ENCODE data around the gene PLOD1. TPM values are rescaled to one million over a fixed set of nuclear protein-coding genes. Genes with fewer than 3 reads are reported as not detected.

The PLOD1 gene
- total and polyA plus RNA-seq, 2 of the 13 experiments (the other 11 are each of a cell fraction or from before 2014, with no cell fraction given): 70.1 to 318 TPM

DNA sequence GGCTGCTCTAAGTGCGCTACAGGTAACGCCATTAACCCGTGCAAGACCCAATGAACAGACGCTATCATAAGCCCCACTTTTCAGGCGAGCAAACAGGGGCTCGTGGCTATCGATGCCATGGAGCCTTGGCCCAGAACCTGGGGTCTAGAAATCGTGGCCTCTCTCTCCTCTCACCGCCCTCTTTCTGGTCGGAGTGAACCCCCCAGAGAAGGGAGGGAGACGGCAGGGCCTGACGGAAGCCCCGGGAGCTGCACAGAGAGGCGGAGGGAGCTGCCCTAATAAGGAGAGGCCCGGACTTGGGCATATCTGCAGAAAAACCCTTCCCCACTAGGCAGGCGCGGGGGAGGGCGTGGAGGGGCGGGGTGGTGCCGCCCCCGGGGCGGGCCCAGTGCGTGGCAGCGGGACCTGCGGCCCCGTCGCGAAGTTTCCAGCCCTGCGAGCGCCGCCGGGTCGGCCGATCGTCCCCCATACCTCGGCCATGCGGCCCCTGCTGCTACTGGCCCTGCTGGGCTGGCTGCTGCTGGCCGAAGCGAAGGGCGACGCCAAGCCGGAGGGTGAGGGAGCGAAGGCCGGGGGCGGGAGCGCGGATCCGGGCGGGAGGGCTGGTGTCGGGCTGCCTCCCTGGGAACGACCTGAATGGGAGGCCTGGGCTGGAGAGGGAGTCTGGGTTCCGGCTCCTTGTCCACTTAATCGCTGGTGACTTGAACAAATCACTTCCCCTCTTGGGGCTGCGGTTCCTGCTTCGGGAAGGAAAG is at the start of gene PLOD1 (continued):
- TF ChIP-seq SNAPC5 (CRISPR knock-in tag; IDR thresholded peaks at IDR 0.05; ENCODE audit: borderline replicate concordance) (0 out of 2 replicates have a peak, but pooled peaks have one; percentile 70), ZNF326 (CRISPR knock-in tag; IDR thresholded peaks at IDR 0.05; ENCODE audit: borderline replicate concordance) (no peak), CERS6 (CRISPR knock-in tag; IDR thresholded peaks at IDR 0.05) (no peak), SIX4 (CRISPR knock-in tag; IDR thresholded peaks at IDR 0.05) (no peak), ZNF44 (CRISPR knock-in tag; IDR thresholded peaks at IDR 0.05) (peak; percentile 60; the same call in 1 of the 2 replicates), ZNF430 (CRISPR knock-in tag; IDR thresholded peaks at IDR 0.05) (peak; percentile 85; the same call in 1 of the 2 replicates)
- TF ChIP-seq, protein P1, sequence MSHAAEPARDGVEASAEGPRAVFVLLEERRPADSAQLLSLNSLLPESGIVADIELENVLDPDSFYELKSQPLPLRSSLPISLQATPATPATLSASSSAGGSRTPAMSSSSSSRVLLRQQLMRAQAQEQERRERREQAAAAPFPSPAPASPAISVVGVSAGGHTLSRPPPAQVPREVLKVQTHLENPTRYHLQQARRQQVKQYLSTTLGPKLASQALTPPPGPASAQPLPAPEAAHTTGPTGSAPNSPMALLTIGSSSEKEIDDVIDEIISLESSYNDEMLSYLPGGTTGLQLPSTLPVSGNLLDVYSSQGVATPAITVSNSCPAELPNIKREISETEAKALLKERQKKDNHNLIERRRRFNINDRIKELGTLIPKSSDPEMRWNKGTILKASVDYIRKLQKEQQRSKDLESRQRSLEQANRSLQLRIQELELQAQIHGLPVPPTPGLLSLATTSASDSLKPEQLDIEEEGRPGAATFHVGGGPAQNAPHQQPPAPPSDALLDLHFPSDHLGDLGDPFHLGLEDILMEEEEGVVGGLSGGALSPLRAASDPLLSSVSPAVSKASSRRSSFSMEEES (CRISPR knock-in tag; IDR thresholded peaks at IDR 0.05): no peak
- TF ChIP-seq, protein P2, sequence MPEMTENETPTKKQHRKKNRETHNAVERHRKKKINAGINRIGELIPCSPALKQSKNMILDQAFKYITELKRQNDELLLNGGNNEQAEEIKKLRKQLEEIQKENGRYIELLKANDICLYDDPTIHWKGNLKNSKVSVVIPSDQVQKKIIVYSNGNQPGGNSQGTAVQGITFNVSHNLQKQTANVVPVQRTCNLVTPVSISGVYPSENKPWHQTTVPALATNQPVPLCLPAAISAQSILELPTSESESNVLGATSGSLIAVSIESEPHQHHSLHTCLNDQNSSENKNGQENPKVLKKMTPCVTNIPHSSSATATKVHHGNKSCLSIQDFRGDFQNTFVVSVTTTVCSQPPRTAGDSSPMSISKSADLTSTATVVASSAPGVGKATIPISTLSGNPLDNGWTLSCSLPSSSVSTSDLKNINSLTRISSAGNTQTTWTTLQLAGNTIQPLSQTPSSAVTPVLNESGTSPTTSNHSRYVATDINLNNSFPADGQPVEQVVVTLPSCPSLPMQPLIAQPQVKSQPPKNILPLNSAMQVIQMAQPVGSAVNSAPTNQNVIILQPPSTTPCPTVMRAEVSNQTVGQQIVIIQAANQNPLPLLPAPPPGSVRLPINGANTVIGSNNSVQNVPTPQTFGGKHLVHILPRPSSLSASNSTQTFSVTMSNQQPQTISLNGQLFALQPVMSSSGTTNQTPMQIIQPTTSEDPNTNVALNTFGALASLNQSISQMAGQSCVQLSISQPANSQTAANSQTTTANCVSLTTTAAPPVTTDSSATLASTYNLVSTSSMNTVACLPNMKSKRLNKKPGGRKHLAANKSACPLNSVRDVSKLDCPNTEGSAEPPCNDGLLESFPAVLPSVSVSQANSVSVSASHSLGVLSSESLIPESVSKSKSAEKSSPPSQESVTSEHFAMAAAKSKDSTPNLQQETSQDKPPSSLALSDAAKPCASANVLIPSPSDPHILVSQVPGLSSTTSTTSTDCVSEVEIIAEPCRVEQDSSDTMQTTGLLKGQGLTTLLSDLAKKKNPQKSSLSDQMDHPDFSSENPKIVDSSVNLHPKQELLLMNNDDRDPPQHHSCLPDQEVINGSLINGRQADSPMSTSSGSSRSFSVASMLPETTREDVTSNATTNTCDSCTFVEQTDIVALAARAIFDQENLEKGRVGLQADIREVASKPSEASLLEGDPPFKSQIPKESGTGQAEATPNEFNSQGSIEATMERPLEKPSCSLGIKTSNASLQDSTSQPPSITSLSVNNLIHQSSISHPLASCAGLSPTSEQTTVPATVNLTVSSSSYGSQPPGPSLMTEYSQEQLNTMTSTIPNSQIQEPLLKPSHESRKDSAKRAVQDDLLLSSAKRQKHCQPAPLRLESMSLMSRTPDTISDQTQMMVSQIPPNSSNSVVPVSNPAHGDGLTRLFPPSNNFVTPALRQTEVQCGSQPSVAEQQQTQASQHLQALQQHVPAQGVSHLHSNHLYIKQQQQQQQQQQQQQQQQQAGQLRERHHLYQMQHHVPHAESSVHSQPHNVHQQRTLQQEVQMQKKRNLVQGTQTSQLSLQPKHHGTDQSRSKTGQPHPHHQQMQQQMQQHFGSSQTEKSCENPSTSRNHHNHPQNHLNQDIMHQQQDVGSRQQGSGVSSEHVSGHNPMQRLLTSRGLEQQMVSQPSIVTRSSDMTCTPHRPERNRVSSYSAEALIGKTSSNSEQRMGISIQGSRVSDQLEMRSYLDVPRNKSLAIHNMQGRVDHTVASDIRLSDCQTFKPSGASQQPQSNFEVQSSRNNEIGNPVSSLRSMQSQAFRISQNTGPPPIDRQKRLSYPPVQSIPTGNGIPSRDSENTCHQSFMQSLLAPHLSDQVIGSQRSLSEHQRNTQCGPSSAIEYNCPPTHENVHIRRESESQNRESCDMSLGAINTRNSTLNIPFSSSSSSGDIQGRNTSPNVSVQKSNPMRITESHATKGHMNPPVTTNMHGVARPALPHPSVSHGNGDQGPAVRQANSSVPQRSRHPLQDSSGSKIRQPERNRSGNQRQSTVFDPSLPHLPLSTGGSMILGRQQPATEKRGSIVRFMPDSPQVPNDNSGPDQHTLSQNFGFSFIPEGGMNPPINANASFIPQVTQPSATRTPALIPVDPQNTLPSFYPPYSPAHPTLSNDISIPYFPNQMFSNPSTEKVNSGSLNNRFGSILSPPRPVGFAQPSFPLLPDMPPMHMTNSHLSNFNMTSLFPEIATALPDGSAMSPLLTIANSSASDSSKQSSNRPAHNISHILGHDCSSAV (CRISPR knock-in tag; IDR thresholded peaks at IDR 0.05; ENCODE audit: borderline replicate concordance): no peak
- TF ChIP-seq, protein P3, sequence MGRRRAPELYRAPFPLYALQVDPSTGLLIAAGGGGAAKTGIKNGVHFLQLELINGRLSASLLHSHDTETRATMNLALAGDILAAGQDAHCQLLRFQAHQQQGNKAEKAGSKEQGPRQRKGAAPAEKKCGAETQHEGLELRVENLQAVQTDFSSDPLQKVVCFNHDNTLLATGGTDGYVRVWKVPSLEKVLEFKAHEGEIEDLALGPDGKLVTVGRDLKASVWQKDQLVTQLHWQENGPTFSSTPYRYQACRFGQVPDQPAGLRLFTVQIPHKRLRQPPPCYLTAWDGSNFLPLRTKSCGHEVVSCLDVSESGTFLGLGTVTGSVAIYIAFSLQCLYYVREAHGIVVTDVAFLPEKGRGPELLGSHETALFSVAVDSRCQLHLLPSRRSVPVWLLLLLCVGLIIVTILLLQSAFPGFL (CRISPR knock-in tag; IDR thresholded peaks at IDR 0.05): no peak
- TF ChIP-seq, protein P4, sequence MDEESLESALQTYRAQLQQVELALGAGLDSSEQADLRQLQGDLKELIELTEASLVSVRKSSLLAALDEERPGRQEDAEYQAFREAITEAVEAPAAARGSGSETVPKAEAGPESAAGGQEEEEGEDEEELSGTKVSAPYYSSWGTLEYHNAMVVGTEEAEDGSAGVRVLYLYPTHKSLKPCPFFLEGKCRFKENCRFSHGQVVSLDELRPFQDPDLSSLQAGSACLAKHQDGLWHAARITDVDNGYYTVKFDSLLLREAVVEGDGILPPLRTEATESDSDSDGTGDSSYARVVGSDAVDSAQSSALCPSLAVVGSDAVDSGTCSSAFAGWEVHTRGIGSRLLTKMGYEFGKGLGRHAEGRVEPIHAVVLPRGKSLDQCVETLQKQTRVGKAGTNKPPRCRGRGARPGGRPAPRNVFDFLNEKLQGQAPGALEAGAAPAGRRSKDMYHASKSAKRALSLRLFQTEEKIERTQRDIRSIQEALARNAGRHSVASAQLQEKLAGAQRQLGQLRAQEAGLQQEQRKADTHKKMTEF (CRISPR knock-in tag; IDR thresholded peaks at IDR 0.05): peak; percentile 91
- TF ChIP-seq, protein P5, sequence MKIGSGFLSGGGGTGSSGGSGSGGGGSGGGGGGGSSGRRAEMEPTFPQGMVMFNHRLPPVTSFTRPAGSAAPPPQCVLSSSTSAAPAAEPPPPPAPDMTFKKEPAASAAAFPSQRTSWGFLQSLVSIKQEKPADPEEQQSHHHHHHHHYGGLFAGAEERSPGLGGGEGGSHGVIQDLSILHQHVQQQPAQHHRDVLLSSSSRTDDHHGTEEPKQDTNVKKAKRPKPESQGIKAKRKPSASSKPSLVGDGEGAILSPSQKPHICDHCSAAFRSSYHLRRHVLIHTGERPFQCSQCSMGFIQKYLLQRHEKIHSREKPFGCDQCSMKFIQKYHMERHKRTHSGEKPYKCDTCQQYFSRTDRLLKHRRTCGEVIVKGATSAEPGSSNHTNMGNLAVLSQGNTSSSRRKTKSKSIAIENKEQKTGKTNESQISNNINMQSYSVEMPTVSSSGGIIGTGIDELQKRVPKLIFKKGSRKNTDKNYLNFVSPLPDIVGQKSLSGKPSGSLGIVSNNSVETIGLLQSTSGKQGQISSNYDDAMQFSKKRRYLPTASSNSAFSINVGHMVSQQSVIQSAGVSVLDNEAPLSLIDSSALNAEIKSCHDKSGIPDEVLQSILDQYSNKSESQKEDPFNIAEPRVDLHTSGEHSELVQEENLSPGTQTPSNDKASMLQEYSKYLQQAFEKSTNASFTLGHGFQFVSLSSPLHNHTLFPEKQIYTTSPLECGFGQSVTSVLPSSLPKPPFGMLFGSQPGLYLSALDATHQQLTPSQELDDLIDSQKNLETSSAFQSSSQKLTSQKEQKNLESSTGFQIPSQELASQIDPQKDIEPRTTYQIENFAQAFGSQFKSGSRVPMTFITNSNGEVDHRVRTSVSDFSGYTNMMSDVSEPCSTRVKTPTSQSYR (CRISPR knock-in tag; IDR thresholded peaks at IDR 0.05; ENCODE audit: borderline replicate concordance): no peak; the same call in 1 of the 2 replicates
